GM18870 (cell line): ENCODE results near the gene ALDH4A1.
A peak's percentile ranks its signal among the peaks of the same experiment; 100 is the strongest.

ENCODE experiments used
- ATAC-seq: cut with Tn5 transposase; IDR thresholded peaks from one replicate; pipeline ENCODE4 v1.9.1; 2021; ENCODE audit warnings: moderate library complexity; ENCODE audit not compliant: unreplicated experiment

The ALDH4A1 gene, protein sequence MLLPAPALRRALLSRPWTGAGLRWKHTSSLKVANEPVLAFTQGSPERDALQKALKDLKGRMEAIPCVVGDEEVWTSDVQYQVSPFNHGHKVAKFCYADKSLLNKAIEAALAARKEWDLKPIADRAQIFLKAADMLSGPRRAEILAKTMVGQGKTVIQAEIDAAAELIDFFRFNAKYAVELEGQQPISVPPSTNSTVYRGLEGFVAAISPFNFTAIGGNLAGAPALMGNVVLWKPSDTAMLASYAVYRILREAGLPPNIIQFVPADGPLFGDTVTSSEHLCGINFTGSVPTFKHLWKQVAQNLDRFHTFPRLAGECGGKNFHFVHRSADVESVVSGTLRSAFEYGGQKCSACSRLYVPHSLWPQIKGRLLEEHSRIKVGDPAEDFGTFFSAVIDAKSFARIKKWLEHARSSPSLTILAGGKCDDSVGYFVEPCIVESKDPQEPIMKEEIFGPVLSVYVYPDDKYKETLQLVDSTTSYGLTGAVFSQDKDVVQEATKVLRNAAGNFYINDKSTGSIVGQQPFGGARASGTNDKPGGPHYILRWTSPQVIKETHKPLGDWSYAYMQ

GRCh38 chr1:18902523-18903290, at the start of gene ALDH4A1:
ALDH4A1 (minus strand) TSS chr1:18902555; CDS start chr1:18902523, 32 bp downstream.
- peak; percentile 96 for ATAC-seq

DNA sequence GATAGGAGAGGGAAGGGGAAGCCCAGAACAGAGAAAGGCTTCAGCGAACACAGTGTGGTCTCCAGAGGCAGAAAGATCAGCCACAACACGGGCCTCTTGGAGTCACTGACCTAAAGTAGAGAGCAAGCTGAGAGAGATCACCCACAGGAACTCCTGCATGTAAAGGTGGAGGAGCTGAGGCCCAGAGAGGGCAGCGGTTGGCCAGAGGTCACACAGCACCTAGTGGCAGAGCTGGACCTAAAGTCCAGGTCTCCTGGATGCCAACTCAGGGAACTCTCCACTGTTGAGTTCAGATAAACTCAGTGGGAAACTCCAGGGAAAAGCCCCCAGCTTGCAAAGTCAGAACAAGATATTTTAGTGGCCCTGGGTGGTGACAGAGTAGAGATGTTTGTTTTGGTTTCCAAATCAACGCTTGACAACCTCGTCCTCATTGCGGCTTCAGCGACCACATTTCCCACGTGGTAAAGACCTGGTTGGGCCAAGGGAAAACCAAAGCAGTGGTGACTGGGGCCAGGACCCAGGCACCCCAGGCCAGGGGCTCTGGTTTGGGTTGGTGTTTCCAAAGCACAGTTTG, 49.5 kb upstream of the ALDH4A1 start:
- ATAC-seq: peak; percentile 51

DNA sequence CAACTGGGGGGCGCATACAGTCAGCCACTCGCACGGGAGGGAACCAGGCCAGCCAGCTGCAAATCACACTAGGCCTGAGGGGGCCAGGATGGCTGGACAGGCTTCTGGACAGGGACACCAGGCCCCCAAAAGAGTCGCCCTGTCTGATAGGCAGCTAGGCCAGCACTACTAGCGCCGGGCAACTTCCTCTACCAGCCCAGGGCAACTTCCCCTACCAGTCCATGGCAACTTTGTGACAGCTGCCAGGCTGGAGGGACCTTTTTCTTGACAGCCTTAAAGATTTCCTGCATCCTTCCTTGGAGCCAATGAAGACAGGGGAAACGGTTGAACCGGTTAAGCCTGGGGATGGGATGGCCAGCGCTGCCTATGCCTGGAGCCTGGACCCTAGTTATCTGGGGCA, 49.1 kb upstream of the ALDH4A1 start:
- ATAC-seq: no peak

DNA sequence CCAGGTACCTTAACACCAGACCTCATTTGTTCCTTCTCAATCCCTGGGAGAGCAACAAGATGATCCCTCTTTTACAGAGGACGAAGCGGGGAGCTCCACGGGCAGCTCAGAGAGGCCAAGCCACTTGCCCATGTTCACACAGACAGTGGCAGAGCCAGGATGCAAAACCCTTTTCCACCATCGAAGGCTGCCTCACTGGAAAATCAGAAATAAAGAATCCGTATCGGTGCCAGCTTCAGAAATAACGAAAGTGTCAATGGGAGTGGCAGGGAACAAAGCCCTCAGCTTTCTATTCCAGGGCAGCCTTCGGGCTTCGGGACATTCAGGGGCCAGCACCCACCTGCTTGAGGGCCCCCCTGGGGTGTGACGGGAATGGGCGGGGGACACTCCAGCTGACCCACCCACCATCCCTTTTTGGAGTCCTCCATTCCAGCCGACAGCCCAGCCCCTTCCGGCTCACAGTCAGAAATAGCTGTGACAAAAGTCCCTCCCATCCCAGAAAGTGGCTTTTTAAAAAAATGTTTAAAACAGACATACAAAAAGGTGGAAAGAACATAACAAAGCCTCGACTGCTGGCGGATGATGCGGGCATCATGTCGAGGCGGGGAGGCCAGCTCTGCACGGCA, 48.2 kb upstream of the ALDH4A1 start:
- no peak for ATAC-seq

GRCh38 chr1:18949686-18950400, 47.5 kb upstream of the ALDH4A1 start:
- no peak for ATAC-seq

DNA sequence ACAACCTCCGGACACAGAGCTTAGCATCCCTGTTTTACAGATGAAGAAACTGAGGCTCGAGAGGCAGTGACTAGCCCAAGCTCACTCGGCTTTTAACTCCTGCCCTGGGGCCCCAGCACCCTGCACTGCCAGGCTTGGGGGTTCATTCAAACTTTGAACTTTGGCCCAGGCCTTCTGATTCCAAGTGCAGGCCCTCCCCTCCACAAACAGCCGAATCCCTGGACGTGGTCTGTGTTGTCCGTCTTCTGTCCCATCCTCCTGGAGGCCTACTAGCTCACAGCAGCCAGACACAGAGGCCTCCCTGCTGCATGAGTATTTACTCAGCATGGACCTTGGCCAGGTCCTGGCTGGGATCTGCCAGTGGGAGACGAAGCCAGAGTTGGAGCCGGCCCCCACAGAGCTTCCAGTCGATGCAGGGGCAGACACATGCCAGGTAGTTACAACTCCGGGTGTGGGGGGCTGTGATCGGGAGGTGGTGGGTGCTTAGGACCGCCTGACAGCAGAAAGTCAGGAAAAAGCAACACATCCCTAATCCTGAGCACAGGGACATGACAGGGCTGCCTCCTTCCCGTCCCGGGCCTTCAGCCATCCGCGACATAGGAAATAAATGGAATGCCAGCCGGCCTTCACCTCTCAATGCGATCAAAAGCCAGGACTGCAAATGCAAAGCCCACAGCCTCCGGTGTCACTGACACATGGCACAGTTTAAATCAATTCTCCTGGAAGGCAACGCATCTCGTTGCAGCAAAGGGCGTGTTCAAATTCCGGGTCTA, 46.7 kb upstream of the ALDH4A1 start:
- ATAC-seq: no peak

- ATAC-seq: no peak
Observed at GRCh38 chr1:18948048-18948912, 45.9 kb upstream of the ALDH4A1 start.

GRCh38 chr1:18947570-18947969, 45.2 kb upstream of the ALDH4A1 start:
- ATAC-seq: no peak

DNA sequence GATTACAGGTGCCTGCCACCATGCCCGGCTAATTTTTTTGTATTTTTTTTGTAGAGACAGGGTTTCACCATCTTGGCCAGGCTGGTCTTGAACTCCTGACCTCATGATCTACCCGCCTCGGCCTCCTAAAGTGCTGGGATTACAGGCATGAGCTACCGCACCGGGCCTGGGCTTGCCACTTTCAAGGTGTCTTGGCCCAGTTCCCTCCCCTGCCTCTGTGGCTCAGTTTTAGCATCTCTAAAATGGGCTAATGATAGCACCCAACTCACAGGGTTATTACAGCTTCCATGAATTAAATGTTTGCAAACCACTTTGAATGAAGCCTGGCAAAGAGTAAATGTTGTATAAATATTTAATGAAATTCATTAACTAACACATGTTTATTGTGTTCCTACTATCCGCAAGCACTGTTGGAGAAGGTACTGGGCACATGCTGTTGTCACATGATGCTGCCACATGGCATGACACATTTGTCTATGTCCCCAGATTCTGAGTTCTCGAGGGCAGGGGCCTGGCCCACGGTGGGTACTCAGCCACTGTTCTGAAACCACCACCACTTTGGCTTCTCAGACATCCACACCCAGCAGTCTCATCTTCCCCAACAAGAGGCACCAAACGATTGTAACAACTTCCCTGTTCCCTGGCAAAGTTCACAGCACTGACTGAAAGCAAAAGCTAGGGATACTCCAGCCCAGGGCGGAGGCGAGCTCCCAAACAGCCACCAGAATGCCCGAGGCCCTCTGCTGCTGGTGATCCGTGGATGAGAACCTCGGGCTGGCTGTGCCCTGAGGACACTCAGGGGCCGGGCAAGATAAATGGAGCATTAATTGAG, 44.4 kb upstream of the ALDH4A1 start:
- no peak for ATAC-seq

- no peak for ATAC-seq
Observed at GRCh38 chr1:18945401-18945849, 43.1 kb upstream of the ALDH4A1 start.

DNA sequence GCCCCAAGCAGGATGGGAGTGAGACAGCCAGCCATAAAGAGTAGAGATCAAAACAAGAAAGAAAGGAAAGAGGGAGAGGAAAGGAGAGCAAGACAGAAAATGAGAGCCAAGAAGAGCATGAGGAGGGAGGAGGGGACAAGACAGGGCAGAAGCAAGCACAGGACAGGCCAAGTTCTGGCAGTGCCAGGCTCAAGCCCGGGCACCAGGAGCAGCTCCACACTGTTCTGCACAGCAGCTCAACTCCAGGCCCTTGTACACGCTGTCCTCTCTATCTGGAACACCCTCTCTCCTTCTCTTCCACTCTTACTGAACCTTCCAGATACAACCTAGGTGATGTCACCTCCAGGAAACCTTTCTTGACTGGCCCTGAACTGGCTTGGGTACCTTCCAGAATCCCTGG, 42.5 kb upstream of the ALDH4A1 start:
- no peak for ATAC-seq

GRCh38 chr1:18943914-18944572, 41.7 kb upstream of the ALDH4A1 start:
- no peak for ATAC-seq

GRCh38 chr1:18943162-18943561, 40.8 kb upstream of the ALDH4A1 start:
- no peak for ATAC-seq

- ATAC-seq: no peak
Observed at GRCh38 chr1:18942340-18942739, 40.0 kb upstream of the ALDH4A1 start.

DNA sequence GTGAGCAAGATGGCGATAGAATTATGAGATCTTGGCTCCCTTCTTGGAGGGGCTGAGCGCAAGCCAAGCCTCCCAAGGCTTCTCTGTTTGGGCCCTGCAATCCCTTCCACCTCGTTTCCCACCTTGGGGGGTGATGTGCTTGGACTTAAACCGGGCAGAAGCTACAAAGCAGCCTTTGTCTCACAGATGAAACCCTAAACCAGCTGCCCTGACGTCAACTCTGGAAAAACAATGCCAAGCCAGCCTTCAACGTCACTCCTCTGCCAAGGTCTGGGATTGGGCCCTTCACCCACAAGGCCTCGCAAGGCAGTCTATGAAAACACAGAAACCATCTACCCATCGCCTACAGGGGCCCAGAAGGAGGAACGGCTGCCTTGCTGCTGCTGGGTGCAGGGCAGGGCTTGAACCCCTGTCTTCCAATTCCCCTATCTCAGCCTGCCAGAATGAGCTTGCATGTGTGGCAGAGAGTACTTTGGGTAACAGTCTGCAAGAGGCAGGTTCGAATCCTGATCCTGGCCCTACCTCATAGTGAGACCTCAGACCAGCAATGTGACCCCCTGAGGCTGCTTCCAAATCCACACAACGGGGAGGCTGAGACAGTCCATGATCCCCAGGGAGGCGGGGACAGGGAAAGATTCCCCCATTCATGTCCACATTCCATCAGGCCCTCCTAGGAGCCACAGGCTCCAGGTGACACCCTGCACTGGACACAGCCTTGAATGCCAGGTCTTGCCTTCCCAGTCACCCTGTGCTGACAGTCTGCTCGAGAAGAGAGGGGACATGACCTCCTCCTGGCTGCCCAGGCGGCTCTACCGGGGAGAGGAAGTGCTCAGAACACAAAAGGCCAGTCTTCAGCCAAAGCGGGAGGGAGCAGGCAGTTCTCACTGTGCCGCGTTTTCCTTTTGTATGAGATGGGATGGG, 39.1 kb upstream of the ALDH4A1 start:
- ATAC-seq: no peak
